Stimulated activated effector memory CD8-positive, alpha-beta T cell treated with anti-CD3 and anti-CD28 coated beads, Interleukin-12 subunit alpha, Interleukin-12 subunit beta, amount 100 ng/mL, for 72 hours (primary cell): ENCODE results near the gene CEBPB.
"Not testable (repeated sequence)": the region's sequence is repeated elsewhere in the genome, so short reads cannot be mapped to it uniquely, and the experiment has no call there.

Source experiments
- ATAC-seq: fragments of 150-1000 bp; cut with Tn5 transposase; 2 replicates; pipeline ENCODE4 v1.10.0; 2021
- DNase-seq, 2 donors: peaks; one replicate each; pipeline ENCODE4 v3.0.0; 2021 to 2022; ENCODE audit warnings: low spot score in 2 of 2
- H3K27ac Mint-ChIP-seq: one replicate; pipeline ENCODE4 v1.8.0; 2022; ENCODE audit warnings: mild to moderate bottlenecking, mixed read lengths
- H3K36me3 Mint-ChIP-seq: one replicate; pipeline ENCODE4 v1.8.0; 2022; ENCODE audit warnings: mild to moderate bottlenecking, mixed read lengths
- H3K4me1 Mint-ChIP-seq: one replicate; pipeline ENCODE4 v1.8.0; 2022; ENCODE audit warnings: mixed read lengths
- H3K4me3 Mint-ChIP-seq: one replicate; pipeline ENCODE4 v1.8.0; 2022; ENCODE audit warnings: mild to moderate bottlenecking, mixed read lengths
- H3K9me3 Mint-ChIP-seq: one replicate; pipeline ENCODE4 v1.8.0; 2022; ENCODE audit warnings: mixed read lengths

The CEBPB gene

DNA sequence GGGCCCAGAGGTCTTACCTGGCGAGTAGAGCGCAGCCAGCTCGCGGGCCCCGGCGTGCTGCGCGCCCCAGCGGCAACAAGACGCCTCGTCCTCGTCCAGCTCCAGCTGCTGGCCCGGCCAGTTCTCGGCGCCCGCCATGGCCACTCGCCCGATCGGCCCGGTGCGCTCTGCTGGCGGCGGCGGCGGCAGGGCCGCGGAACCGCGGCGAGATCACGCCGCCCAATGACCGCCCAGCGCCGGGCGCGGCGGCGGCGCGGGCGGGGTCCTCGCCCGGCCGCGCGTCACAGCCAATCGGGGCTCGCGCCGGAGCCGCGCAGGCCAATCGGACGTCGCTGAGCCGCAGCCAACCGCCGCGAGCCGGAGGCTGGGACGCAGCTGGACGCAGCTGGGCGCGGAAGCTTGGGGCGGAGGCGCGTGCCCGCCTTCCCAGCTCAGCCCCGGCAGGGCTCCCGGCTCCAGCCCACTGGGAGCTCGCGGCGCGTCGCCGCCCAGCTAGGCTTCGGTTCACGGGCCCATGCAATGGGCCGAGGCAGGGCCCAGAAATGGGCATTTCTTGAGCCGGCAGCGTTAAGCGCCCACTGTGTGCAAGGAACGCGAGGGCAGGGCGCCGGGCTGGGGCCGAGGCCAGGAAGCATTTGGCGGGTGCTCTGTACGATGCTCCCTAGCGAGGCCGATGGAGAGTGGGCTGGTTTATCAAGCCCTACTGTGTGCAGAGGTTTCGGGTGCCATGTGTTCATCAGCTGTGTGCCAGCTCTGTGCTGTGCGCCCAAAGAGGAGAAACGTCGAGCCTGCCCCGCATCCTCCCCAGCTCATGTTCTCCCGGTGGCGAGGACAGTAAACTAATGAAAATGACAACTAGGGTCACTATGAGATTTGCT is 36.9 kb upstream of the CEBPB start, which contains the start of gene PEDS1:
PEDS1 (minus strand) TSS at position 224 of the 878 bp plus-strand sequence; CDS start at position 138, 86 bp downstream.
- Mint-ChIP-seq H3K27ac (peak within 1 kb of the TSS; percentile 98), H3K36me3 (peaks cover 27% of the 10 kb centered on the region), H3K9me3 (no peaks in the 10 kb centered on the region), H3K4me1 (peaks cover 51% of the 10 kb centered on the region), H3K4me3 (peak within 1 kb of the TSS; percentile 90)
- peak; percentile 98 for ATAC-seq
- peak; percentile 81 to 87 for DNase-seq

DNA sequence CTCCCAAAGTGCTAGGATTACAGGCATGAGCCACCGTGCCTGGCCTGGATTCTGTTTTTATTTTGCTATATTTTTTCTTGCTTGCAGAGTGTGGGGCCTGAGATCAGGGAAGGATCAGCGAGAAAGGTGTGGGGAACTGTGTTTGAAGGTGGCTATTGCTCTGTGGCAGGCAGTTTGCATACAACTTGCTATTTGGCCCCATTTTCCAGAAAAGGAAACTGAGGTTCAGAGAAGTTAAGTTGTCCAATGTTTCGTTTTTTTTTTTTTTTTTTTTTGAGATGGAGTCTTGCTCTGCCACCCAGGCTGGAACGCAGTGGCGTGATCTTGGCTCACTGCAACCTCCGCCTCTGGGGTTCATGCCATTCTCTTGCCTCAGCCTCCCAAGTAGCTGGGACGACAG is 29.1 kb upstream of the CEBPB start:
- peaks cover 10% of the 10 kb centered on the region for H3K4me1 Mint-ChIP-seq
- not testable (repeated sequence) for H3K4me3 Mint-ChIP-seq, H3K9me3 Mint-ChIP-seq, ATAC-seq, DNase-seq, H3K36me3 Mint-ChIP-seq, H3K27ac Mint-ChIP-seq

DNA sequence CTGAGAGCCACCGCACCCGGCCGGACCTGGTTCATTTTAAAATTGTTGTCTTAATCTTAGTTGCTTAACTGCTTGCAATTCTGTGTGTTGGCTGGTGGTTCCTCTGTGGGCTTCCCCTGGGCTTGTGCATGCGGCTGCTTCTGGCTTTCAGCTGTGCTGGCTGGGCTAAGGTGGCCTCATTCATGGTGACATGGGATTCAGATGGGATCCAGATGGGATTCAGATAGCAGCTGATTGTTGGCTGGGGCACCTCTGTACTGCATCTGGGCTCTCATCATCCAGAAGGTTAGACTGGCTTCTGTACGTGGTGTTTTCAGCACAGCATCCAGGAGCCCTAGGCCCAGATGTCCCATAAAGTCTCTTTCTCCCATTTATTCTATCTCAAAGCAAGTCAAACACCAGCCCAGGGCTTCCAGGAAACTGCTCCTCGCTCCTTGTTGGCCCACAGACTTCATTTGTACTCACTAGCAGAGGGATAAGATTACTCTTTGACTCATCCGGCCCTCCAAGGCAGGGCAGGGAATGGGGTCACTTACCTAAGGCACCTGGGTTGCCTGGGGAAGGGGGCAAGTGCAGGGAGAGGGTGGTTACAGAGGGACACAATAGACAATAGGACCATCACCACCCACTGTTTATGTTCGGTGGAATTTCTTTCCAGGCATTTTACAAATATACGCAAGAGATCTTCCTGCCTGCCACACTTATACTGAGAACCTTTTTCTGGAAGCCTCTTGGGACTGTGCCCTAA is 26.9 kb upstream of the CEBPB start:
- Mint-ChIP-seq H3K27ac (no peak overlapping the region), H3K9me3 (no peaks in the 10 kb centered on the region), H3K36me3 (no peaks in the 10 kb centered on the region), H3K4me1 (peaks cover 10% of the 10 kb centered on the region), H3K4me3 (no peak overlapping the region)
- DNase-seq (no peak), ATAC-seq (no peak)

DNA sequence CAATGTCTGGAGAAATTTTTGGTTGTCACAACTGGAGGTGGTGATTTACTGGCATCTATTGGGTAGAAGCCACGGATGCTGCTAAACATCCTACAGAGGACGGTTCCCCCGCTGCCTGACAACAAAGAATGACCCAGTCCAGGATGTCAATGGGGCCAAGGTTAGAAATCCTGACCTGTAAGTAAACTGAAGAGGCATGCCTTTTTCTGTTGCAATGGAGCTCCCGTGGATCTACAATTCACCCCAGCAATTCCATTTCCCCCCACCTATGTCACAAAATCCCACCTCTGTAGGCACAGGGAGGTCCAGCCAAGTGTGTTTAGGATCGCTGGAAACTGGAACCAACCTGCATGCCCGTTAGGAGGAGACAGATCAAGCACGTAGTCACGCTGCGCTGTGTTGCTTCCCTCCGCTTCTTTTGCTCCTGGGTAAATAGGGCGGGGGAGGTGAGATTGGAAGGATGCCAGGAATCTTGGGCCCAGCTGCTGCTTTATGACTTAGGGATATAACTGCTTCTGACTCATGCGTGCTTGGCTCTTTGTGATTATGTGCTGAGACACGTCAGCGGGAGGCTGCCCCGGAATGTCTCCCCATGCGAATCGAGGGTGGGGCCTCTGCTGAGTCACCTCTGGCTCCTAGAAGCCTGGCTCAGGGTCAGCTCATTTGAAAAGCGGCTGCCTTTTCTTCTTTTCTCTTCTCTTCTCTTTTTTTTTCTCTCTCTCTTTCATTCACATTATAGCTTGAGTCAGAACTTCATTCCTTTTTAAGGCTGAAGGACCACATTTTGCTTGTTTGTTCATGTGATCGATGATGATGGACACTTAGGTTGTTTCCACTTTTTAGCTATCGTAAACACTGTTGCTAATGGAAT is 24.7 kb upstream of the CEBPB start:
- Mint-ChIP-seq H3K4me3 (peak overlapping the region; percentile 66), H3K4me1 (peaks cover 16% of the 10 kb centered on the region), H3K9me3 (no peaks in the 10 kb centered on the region), H3K36me3 (no peaks in the 10 kb centered on the region), H3K27ac (peak overlapping the region; percentile 68)
- peak; percentile 53 to 76 for DNase-seq
- peak; percentile 100 for ATAC-seq

DNA sequence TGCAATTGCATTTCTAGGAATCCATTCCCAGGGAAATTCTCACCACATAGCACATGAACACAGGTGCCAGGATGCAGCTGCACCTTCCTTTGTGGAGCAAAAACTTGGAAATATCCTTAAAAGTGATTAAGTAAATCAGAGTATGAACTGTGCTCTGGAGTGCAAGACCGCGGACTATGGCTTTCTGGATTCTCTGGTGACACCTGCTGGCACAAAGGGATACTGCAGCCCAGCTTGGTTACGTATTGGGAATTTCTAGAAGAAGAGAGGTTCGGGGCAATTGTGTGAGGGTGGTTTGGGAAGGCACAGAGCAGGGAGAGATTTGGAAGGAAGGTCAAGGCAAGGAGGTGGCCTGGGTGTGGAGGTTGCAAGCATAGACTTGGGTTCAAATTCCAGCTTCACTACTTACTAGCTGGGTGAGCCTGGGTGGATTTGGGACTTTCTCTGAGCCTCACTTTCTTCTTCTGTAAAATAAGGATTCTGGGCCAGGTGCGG is 21.3 kb upstream of the CEBPB start:
- no peak overlapping the region for H3K4me3 Mint-ChIP-seq
- H3K27ac Mint-ChIP-seq = no peak overlapping the region
- peaks cover 16% of the 10 kb centered on the region for H3K4me1 Mint-ChIP-seq
- DNase-seq (peak; percentile 72 to 91), ATAC-seq (peak; percentile 52)
- no peaks in the 10 kb centered on the region for H3K9me3 Mint-ChIP-seq
- no peaks in the 10 kb centered on the region for H3K36me3 Mint-ChIP-seq

DNA sequence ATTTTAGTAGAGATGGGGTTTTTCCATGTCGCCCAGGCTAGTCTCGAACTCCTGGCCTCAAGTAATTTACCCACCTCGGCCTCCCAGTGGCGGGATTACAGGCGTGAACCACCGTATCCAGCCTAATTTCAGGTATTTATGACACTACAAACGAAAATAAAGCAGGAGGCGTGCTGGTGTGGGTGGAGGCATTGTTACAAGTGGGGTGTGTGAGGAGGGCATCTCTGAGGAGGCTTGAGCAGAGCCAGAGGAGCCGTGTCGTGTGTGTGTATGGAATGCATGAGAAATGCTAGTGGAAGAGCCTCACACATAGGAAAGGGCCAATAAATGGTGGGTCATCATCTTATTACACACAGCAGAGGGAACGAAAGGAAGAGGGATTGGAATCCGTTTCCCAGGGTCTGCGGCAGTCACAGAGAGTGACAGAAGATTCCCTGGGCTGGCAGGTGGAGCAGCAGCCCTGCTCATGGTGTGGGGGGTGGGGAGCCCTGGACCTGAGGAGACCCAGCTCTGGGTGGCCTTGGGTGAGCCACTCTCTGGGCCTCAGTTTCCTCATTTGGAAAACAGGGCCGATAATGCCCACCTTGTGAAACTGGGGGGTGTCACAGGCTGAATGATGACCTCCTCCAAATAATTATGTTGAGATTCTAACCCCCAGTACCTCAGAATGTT is 19.9 kb upstream of the CEBPB start:
- Mint-ChIP-seq H3K4me3 (no peak overlapping the region), H3K36me3 (no peaks in the 10 kb centered on the region), H3K9me3 (no peaks in the 10 kb centered on the region), H3K27ac (no peak overlapping the region), H3K4me1 (peaks cover 14% of the 10 kb centered on the region)
- DNase-seq = no peak
- ATAC-seq = no peak

DNA sequence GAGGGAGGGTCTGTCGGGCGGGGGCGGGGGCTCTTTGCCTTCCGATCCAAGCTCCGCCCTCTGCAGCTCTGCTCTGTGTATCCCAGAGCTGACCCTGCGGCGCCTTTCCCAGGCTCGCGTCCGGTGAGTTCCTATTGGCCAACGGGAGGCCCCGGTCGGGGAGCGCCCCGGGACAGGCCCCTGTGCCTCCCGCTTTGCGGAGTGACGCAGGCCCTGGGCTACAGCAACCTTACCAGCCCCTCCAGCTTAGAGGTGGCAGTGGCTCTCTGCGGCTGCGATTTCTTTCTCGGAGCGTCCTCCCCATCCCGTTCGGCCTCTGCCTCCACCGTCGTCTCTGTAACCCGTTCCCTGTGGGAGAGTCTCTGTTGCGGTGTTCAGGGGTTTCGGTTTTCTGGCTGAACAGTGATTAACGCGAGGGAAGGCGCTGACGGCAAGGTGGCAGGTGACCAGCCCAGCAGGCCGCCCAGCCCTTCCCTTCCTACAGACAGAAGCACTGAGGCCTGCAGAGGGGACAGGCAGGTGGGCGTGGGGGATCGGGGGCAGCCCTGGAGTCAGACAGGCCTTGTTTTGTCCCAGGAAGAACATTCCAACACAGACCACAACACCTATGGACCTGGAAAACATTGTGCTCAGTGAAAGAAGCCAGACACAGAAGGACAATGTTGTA is 18.1 kb upstream of the CEBPB start:
- H3K4me1 Mint-ChIP-seq = peaks cover 6% of the 10 kb centered on the region
- DNase-seq (no peak), ATAC-seq (peak; percentile 23)
- H3K4me3 Mint-ChIP-seq = no peak overlapping the region
- H3K9me3 Mint-ChIP-seq = no peaks in the 10 kb centered on the region
- no peaks in the 10 kb centered on the region for H3K36me3 Mint-ChIP-seq
- H3K27ac Mint-ChIP-seq = no peak overlapping the region

DNA sequence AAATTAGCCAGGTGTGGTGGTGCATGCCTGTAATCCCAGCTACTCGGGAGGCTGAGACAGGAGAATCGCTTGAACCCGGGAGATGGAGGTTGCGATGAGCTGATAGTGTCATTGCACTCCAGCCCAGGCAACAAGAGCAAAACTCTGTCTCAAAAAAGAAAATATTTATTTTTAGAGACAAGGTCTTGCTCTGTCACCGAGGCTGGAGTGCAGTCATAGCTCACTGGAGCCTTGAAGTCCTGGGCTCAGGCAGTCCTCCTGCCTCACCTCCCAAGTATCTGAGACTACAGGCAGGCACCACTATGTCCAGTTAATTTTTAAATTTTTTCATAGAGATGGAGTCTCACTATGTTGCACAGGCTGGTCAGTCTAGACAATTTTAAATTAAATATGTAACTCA is 16.2 kb upstream of the CEBPB start:
- H3K9me3 Mint-ChIP-seq = no peaks in the 10 kb centered on the region
- H3K4me3 Mint-ChIP-seq = no peak overlapping the region
- ATAC-seq (no peak), DNase-seq (no peak)
- no peak overlapping the region for H3K27ac Mint-ChIP-seq
- no peaks in the 10 kb centered on the region for H3K36me3 Mint-ChIP-seq
- peaks cover 2% of the 10 kb centered on the region for H3K4me1 Mint-ChIP-seq

DNA sequence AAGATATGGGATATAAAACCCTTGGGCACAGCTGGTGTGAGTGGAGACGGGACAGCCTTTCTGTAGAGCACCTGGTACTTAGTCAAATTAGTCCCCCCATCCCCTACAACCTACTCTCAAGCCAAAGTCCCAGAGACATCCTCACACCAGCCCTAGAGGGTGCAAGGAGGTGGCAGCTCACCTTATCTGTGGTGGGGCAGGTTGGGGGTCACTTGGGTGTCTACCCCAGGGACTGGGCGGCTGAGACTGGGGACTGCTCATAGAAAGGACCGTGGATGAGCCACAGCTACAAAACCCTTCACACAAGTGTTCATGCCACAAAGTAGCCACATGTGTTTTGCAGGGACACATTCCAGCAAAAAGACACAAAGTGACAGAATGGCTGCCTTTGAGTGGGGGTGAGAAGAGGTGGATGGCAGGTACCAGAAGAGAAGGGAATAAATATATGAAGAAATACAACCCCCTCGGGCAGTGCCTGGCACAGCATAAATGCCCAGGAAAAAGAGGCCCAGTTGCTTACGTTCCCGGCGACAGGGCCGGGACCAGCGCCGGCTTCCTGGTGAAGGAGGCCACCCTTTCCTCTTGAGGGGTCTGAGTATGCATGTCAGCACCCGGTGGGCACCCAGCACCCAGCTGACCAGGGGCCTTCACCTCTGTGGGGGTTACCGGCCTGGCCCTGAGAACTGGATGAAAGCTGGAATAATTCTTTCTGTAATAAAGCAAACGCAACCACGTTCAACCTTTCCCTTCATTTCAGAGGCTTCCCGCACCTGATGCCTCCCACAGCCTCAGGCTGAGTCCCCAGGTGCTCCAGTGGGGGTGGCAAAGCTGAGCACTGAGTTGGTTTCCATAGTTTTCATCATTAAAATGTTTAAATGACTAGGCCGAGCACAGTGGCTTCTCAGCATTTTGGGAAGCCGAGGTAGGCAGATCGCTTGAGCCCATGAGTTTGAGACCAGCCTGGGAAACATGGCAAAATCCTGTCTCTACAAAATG is 14.4 kb upstream of the CEBPB start:
- Mint-ChIP-seq H3K27ac (no peak overlapping the region), H3K9me3 (no peaks in the 10 kb centered on the region)
- no peak for ATAC-seq

DNA sequence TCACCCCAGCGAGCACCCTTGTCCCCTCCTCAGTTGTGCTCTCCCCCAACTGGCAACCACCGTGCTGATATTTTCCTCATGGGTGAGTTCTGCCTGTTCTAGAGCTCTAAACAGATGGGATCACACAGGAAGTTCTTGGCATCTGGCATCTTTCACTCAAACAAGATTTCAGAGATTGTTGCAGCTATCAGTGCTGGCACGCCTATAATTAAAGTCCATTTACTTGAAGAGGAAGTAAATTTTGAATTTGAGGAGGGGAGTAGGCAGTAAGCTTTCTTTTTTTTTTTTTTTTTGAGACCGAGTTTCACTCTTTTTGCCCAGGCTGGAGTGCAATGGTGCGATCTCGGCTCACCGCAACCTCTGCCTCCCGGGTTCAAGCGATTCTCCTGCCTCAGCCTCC is 12.0 kb upstream of the CEBPB start:
- not testable (repeated sequence) for H3K9me3 Mint-ChIP-seq, ATAC-seq, H3K36me3 Mint-ChIP-seq, DNase-seq, H3K4me3 Mint-ChIP-seq, H3K4me1 Mint-ChIP-seq, H3K27ac Mint-ChIP-seq

More for the DNA sequence above, 14.4 kb upstream of the CEBPB start:
- Mint-ChIP-seq H3K4me1 (no peaks in the 10 kb centered on the region), H3K36me3 (no peaks in the 10 kb centered on the region), H3K4me3 (no peak overlapping the region)
- no peak for DNase-seq

DNA sequence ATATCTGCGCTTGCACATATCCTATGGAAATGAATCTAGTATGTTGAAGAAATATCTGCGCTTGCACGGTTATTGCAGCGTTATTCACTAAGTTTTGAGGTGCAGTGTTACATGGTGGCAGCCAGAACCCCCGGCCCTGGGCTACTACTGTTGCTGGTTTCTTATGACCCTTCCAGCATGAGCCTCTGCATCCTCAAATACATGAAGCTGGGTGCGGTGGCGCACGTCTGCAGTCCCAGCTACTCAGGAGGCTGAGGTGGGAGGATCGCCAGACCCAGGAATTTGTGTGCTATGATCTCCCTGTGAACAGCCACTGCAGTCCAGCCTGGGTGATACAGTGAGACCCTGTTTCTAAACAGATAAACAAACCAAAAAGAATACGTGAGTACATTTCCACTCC is 9.3 kb upstream of the CEBPB start:
- Mint-ChIP-seq H3K4me3 (no peak overlapping the region), H3K36me3 (no peaks in the 10 kb centered on the region), H3K9me3 (no peaks in the 10 kb centered on the region), H3K27ac (no peak overlapping the region), H3K4me1 (peaks cover 5% of the 10 kb centered on the region)
- no peak for ATAC-seq
- no peak for DNase-seq

DNA sequence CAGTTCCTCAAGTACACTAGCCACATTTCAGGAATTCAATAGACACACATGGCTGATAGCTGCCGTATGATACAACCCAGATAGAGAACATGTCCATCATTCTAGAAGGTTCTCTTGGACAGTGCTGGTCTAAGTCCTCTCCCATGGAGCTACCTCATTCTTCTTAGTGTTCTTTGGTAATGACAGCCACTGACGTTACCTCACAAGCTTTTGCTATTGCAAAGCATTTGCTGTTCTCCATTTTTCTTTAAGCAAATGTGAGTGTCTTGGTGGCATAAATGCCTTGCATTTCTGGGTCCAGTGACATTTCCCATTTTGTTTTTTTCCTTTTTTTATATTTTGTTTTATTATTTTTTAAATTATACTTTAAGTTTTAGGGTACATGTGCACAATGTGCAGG is 8.3 kb upstream of the CEBPB start:
- Mint-ChIP-seq H3K36me3 (no peaks in the 10 kb centered on the region), H3K9me3 (no peaks in the 10 kb centered on the region), H3K27ac (no peak overlapping the region), H3K4me3 (no peak overlapping the region), H3K4me1 (peaks cover 8% of the 10 kb centered on the region)
- ATAC-seq (no peak), DNase-seq (no peak)

DNA sequence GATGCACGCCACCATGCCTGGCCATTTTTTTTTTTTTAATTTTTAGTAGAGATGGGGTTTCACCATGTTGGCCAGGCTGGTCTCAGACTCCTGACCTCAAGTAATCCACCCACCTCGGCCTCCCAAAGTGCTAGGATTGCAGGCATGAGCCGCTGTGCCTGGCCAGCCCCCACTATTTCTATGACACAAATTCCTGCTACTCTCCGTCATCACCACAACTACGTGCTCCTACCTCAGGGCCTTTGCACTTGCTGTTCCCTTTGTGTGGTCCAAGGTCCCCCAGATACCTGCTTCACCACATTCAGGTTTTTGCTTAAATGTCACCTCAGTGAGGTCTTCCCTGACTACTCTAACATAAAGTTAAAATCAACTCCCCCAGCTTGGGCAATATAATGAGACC is 5.2 kb upstream of the CEBPB start:
- Mint-ChIP-seq H3K4me3 (no peak overlapping the region), H3K36me3 (no peaks in the 10 kb centered on the region), H3K27ac (no peak overlapping the region), H3K9me3 (no peaks in the 10 kb centered on the region), H3K4me1 (peaks cover 8% of the 10 kb centered on the region)
- DNase-seq = no peak
- no peak for ATAC-seq
